DMS114 treated with DMSO at 0.1 percent for 48 hours (cell line): Measurements from ENCODE around the gene PVALEF.

Experiments used
- DNase-seq: peaks from one replicate; lab custom pipeline; 2025; ENCODE audit not compliant: unreplicated experiment; lab: John Stamatoyannopoulos, UW

PVALEF gene

DNA sequence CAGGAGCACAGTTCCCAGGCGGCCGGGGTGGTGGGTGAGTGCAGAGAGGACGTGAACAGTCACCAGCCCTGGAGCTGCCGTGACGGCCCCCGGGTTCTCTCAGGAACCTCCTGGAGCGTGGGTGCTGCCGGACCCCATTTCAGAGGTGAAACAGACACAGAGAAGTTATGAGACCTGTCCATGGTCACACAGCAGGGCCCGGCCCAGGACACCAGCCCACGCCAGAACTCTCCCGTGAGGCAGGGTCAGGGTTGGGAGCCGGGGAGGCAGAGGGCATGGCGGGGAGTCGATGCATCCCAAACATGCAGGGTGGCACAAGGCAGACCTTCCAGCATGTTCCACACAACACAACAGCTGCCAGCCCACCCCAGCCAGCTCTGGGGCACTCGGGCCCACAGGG is 3.8 kb upstream of the PVALEF start:
- no peak for DNase-seq

DNA sequence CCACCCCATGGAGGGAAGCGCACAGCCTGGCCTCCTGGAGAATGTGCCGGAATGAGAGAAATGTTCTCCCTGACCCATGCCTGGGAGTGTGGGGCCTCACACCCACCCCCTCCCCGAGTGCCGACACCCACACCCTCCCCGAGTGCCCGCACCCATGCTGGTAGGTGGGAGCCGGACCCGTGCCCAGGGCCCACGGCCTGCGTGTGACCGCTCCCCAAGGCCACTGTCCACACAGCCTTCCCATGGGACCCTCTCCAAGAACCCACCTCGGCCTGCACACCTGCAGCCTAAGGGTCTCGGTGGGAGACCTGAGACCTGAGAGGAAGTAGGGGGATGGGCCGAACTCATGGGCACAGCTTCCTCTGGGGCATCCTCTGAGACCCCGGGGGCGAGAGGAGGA is 3.3 kb upstream of the PVALEF start:
- no peak for DNase-seq

DNA sequence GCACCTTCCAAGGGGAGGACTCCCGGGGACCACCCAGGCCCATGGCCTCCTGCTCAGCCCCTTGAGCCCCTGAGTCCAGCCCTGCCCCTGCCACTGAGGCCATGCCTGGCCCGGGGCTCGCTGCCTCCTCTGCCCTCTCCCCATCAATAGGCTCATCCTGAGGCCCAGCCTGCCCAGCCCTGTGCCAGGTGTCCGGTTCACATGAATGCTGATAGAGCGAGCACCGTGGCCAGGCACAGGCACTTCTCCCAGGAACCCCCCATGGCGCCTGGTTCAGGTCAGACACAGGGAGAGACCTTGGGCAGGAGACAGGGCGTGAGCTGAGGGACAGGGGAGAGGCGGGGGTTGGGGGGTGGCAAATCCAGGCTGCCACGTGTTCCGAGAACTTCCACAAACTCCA is 2.8 kb upstream of the PVALEF start:
- DNase-seq = no peak

DNA sequence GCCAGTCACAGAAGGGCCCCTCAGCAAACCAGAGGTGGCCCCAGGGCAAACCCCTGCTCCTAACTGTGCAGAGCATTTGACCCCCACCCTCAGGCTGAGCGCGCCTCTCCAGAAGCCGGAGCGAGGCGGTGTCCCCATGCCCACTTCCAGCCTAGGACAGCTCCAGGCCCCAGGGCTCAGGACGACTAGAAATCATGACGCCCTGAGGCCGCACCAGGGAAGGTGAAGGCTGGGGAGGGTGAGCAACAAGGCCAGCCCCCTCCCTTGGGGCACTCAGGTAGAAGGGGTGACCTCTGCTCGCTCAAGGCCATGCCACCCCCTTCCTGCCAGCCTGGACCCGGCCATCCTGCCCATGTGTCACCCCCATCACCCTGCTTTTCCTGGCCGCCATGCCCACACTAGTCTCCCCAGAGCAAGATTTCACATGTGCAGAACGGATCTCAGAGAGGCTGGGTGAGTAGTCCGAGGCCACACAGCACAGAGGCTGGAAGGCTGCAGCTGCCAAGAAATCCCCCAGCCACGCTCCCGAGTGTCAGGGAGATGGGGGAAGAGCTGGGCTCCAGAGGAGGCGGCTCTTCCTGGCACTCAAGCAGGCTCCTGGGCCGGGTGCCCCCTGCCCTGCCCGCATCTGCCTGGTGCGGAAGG is 2.1 kb upstream of the PVALEF start:
- DNase-seq = no peak

DNA sequence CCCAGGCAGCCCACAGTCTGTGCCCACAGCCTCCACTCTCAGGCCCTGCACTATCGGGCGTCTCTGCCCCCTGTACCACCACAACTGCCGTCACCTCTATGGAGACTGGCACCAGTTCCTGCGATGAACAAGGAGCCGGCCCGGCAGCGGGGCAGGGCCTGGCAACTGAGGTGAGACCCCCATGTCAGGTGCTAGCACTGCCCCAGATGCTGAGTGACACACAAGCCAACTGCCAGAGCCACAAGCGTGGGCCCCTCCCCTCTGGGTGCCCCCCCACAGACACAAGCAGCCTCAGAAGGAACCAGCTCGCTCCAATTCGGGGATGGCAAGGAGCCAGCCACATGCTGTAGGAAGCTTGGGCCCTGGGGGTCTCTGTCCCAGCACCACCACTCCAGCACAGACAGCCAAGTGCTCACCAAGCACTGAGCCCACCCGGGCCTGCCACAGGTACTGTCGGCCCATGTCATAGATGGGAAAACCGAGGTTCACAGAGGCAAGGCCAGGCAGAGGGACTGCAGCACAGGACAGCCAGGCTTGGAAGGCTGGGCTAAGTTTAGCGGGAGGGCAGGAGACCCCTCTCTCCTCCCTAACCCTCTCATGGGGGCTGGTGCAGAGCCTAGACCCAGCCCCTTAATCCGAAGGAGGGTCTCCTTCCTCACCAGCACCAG is 1.5 kb upstream of the PVALEF start:
- DNase-seq = no peak

DNA sequence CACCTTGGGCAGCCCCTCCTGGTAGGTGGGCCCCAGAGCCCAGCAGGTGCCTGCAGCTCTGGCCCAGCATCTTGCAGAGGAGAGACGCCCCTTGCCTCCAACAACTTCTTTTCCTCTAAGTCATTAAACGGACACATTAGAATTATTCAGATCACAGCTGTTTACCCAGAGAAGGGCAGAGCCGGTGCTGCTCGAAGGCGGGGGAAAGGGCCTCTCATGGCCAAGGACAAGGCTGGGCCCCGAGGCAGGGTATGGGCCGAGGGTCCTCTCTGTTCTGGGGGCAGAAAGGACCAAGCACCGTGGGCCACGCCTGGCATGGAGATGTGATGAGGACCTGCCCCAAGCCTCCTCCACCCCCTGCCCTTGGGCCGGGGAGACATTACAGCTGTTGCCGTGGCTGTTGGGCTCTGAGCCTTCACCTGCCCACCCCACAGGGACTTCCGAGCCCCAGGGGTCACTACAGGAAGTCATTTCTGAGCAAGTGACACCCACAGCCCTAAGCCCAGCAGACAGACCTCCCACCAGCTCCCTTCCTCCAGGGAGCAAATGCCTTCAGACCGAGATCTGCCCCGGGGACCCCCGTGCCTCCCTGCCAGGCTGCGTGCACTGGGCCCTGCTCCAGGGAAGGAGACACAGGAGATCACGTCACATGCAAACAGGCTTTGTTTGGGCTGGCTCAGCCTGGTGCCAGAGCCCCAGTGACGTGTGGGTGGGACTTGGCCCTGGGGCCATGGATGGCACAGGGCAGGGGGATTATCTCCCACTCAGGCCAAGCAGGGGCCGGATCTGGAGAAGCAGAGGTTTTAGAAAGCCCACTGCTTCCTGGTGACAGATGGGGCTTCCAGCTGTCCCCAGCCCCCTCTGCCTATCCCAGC is 699 bp upstream of the PVALEF start:
- DNase-seq = no peak

DNA sequence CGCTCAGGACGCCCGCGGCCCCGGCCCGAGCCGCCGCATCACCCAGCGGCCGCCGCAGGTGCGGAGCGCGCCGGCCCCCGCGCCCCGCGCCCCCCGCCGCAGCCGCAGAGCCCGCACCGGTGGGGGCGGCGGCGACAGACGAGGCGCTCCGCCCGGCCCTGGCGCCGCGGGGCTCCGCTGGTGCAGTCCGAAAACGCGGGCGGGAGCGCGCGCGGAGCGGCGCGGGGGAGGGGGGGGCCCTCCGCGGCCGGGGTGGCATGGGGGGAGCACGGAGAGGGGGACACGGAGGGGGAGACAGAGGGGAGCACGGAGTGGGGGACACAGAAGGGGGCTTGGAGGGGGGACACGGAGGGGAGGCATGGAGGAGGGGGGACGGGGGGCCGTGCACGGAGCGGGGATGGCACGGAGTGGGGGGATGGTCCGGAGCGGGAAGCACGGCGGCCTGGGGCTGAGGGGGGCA is 756 bp downstream of the PVALEF start, which contains the start of gene AATK:
AATK (minus strand) TSS at position 189 of the 460 bp plus-strand sequence. CDS start 229 bp downstream, outside the sequence.
- no peak for DNase-seq

DNA sequence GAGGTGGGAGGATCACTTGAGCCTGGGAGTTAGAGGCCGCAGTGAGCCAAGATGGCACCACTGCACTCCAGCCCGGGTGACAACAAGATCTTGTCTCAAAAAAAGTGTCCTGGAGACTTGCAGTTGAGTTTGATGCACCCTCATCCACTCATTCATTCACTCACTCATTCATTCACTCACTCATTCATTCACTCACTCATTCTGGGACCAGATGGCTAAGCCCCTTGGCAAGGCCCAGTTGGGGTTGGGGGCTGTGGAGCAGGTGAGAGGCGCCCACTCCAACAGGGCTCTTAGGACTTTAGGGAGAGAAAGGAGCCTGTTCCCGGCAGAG is 1.9 kb downstream of the PVALEF start:
- no peak for DNase-seq

DNA sequence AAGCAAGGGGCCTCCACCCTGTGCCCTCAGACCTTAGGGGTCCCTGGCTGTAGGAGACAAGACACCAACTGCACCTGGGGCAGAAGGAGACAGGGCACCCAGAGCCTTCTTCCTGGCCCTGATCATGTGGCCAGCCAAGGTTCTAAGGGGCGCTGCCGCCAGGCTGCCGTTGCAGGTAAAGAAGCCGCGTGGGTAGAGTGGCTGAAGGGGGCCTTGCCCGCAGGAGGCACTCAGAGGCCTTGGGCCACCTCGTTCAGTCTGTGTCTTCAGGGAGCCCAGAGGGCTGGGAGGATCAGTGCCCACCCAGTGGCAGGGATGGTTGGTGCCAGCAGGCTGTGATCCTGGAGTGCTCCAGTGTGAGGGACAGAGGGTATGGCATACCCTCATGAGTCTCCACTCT is 2.3 kb downstream of the PVALEF start:
- DNase-seq = no peak

DNA sequence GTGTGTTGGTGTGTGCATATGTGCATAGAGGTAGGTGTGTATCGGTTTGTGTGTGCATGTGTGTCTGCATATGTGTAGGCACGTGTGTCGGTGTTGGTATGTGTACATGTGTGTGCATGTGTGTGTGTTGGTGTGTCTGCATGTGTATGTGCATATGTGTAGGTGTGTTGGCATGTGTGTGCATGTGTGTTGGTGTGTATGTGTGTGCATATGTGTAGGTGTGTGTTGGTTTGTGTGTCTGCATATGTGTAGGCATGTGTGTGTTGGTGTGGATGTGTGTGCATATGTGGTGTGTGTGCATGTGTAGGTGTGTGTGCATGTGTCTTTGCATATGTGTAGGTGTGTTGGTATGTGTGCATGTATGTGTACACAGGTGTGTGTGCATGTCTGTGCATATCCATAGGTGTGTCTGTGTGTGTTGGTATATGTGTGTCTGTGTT is 4.6 kb downstream of the PVALEF start:
- no peak for DNase-seq

DNA sequence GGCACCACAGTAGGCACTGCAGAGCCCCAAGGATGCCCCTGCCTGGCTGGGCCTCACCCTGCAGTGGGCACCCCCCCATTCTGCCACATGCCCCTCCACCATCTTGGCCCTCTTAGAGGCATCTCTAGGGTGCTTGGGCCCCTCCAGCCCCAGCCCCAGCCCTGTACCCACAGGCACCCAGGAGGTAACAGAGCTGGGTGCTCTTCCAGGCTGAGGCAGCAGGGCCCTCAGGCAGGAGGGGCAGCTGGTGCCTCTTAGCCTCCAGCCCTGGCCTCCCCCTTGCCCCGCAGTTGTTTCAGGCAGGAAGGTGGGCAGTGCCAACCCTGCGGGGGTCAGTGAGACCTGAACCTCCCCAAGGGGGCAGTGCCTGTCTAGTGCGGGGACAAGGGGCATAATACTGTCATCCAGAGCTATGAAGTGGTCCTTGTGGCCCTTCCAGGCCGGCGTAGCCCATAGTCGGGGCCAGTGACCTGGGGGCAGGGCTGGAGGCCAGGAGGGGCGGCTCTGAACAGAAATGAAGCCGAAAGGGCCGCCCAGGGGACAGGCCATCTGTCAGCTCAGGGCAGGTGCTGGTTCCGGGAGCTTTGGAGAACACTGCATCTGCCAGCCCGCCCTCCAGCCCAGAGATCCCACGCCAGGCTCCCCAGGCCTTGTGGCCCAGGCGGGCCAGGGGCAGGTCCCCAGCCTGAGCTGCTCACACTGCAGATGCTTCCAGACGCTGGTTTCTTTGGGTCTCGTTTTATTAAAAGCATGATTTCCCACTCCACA is 5.6 kb downstream of the PVALEF start:
- DNase-seq = no peak

DNA sequence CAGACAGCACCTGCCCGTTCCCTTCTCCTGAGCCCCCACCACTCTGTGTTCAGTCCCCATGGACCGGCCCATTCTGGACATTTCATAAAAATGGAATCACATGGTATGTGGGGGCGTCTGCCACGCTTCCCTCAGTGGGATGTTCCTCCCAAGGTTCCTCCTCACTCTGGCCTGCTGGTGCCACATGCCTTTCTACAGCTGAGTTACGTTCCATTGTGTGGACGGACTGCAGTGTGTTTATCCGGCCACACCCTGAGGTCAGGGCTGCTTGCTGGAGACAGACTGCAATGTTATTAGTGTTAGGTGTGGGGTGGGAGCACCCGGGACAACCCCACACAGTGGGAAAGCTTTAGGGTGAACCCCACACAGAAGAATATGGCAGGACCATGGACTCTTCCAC is 6.6 kb downstream of the PVALEF start:
- no peak for DNase-seq

DNA sequence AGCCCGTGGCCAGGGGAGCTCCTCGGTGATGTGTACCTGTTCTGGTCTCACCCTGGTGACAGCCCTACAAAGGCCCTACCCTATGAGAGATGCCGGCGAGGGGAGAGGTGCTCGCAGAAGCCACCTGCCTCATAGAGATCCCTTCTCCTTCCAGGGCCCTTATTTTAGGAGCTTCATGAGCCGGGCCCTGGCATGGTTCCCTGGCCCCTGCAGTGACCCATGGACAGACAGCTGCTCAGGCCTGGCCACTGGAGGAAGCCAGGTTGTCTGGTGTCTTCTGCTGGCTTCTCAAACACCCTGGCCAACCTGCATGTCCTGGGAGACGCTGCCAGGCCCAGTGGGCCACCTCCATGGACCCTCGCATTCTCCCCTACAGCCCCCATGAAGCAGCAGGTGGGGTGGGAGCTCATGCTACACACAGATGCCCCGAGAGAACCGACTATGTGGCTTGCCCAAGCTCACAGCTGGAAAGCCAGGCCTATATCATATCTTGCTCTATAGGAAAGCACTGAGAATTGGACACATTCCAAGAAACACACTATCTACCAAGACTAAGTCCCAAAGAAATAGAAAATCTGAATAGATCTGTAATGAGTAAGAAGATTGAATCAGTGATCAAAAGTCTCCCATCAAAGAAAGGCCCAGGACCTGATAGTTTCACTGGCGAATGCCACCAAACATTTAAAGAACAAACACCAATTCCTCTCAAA is 7.9 kb downstream of the PVALEF start:
- DNase-seq = no peak

DNA sequence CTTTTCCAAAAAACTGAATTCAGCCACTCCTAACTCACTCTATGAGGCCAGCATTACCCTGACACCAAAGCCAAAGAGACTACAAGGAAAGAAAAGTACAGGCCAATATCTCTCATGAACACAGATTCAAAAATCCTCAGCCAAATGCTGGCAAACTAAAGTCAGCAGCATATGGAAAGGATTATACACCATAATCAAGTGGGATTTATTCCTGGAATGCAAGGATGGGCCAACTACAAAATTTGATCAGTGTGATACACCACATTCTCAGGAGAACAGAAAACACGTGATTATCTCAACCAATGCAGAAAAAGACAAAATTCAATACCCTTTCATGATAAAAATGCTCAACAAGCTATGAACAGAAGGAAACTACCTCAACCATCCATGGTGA is 8.5 kb downstream of the PVALEF start:
- DNase-seq = no peak

DNA sequence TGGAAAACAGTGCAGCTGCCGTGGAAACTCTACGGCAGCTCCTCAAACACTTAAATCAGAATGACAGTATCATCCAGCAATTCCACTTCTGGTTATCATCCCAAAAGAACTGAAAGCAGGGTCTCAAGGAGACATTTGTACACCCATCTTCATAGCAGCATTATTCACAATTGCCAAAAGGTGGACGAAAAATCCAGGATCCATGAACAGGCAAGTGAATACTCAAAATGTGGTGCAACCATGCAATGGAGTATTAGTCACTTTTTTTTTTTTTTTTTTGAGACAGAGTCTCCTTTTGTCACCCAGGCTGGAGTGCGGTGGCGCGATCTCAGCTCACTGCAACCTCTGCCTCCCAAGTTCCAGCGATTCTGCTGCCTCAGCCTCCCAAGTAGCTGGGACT is 11.4 kb downstream of the PVALEF start:
- no peak for DNase-seq

DNA sequence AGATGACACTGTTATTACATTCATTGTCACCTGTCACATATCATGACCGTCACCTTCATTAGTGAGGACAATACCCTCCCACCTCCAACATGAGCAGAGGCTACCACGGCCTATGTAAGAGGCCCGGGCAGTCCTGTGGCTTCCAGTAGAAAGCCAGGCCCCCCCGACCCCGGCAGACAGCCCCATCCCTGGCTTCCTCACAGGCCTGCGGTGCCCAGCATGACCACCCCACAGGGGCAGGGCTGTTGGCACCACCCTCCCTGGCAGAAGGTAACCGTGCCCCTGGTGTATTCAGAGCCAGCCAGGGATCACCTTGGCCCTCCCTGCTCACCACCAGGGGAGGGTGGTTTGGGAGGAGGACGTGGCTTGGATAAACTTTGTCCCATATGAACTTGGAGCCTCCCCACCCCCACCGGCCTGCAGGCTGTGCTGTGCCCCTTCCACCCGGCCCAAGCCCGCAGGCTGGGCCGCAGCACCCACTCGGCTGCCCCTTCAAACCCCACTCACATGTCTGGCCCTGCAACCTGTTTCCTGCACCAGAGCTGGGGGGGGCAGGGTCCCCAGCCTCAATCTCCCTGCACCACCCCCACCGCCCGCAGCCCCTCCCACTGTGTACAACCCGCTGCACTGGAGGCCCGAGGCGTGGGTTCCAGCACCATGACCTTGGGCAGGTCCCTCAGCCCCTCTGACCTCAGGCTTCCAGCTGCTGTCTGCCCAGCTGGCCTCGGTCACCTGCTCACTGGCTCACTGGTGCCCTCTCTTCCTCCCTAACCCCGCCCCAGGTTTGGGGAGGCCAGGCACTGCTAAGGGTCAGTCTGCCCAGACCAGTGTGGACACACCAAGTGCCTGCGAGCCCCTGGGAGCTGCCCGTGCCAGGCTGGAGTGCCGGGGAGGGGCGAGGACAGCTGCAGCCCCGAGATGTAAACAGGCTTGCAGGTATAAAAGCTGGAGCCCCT is 13.1 kb downstream of the PVALEF start:
- DNase-seq = no peak

DNA sequence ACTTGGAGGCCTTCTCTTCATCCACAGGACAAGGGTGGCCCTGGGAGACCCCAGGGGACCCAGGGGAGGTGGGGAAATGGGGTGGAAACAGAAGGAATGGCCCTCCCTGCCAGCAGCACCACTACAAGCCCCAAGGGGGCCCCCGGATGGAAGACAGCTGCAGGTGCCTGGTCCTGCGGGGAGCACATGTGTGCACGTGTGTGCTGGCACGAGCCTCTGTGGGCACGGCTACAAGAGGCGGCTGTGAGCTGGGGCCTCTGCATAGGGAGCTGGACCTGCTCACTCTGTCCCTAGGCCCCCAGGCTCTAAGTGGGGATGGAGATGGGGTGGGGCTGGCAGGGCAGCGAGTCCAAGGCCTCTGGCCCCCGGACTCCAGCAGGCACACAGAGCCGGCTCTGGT is 13.9 kb downstream of the PVALEF start:
- no peak for DNase-seq

DNA sequence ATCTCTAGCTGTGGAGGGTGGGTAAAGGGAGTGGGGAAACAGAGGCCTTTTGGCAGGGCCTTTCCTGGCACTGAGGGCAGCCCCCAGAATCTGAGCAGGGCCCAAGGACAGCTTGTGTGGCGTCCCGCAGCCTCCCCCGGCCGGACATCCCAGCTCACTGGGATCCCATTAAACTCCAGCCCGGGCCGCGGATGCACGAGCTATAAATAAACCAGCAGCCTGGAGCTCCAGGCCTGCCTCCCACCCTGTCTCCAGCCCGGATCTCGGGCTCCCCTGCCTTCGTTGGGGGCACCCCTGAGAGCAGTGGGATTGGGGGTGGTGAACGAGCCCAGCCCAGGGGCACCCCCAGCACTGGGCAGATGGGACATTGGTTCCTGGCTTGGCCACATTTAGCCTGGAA is 14.6 kb downstream of the PVALEF start:
- no peak for DNase-seq
